Activated B cell treated with CpG ODN at 0.5 μM for 24 hours (primary cell): ENCODE results near the gene PCDH9. TPM values are rescaled to one million over a fixed set of nuclear protein-coding genes. Genes with fewer than 3 reads are reported as not detected.

ENCODE experiments used
- ATAC-seq: fragments of 200-7000 bp; cut with Tn5 transposase; one replicate; pipeline ENCODE4 v1.10.0; 2021; ENCODE audit warnings: low read depth, mild to moderate bottlenecking, moderate library complexity
- CTCF ChIA-PET: fragments of 350-600 bp; sonication (Branson Sonifier 250); formaldehyde crosslinking; loops from one replicate; lab custom pipeline; 2021; ENCODE audit warnings: antibody characterized with exemption; lab: Charles Lee
- POLR2A ChIA-PET: fragments of 350-600 bp; sonication (Branson Sonifier 250); formaldehyde crosslinking; loops from one replicate; lab custom pipeline; 2021; ENCODE audit warnings: antibody characterized with exemption; lab: Charles Lee
- DNase-seq: peaks from one replicate; pipeline ENCODE4 v3.0.0; 2022
- H3K27ac Mint-ChIP-seq: one replicate; pipeline ENCODE4 v1.8.0; 2020; ENCODE audit warnings: mixed read lengths
- H3K27me3 Mint-ChIP-seq: one replicate; pipeline ENCODE4 v1.8.0; 2021; ENCODE audit warnings: mixed read lengths
- H3K36me3 Mint-ChIP-seq: one replicate; pipeline ENCODE4 v1.8.0; 2021; ENCODE audit warnings: low read depth, mixed read lengths
- H3K4me1 Mint-ChIP-seq: one replicate; pipeline ENCODE4 v1.8.0; 2021; ENCODE audit warnings: mixed read lengths
- H3K4me3 Mint-ChIP-seq: one replicate; pipeline ENCODE4 v1.8.0; 2020; ENCODE audit warnings: mild to moderate bottlenecking, mixed read lengths
- H3K9me3 Mint-ChIP-seq: one replicate; pipeline ENCODE4 v1.8.0; 2020; ENCODE audit warnings: mixed read lengths
- intact Hi-C: fragments of 100-400 bp; cut with micrococcal nuclease; formaldehyde crosslinking; loops from one replicate; pipeline ENCODE4 v1.15.1; 2024
- total RNA-seq: library from RNA; stranded (reverse); gene quantifications from 2 replicates; pipeline ENCODE4 v1.2.3, GENCODE V29; 2022
- TF ChIP-seq, protein P1 (sequence below): fragments of 200-600 bp; IDR thresholded peaks from one replicate; pipeline ENCODE4 v1.8.0; 2022; ENCODE audit warnings: antibody characterized with exemption, mild to moderate bottlenecking

The PCDH9 gene
- total RNA-seq, 1 donor from 2014 or later, result 6.4 TPM

DNA sequence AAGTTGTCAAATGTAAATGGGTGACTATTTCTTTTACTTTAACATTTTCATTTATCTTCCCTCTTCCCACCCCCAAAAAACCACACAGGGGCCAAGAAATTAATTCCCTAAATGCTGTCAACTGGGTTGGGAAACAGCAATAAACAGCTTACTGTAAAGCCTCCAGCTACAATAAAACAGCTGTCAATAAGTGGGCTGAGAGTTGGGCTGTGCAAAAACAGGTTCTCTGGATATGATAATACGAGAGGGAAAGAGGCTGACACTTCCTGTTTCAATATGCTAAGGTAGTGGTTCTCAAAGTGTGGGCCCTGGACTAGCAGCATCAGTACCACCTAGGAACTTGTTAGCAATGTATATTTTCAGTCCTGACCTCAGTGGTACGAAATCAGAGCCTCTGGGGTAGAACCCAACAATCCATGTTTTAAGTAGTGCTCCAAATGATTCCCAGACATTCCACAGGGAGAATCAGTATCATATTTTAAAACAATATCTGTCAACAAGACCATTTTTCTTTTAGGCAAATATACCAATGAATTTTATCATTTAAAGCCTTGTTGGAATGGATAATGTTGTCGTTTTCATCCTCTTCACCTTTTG is 8.4 kb downstream of the PCDH9 start:
- H3K9me3 Mint-ChIP-seq, result no peaks in the 10 kb centered on the region
- ATAC-seq, result peak; percentile 72
- H3K36me3 Mint-ChIP-seq, result no peaks in the 10 kb centered on the region
- H3K27ac Mint-ChIP-seq, result peak overlapping the region; percentile 70
- no peak for DNase-seq
- H3K4me1 Mint-ChIP-seq, result peaks cover 42% of the 10 kb centered on the region
- CTCF ChIA-PET, result interaction anchor here (3.9 kb wide), 1 partner anchor 533 kb away, joined by 26 read pairs; no protein-coding TSS in a partner anchor
- POLR2A ChIA-PET, result interaction anchor here (0.7 kb wide), 1 partner anchor 16 kb away, joined by 5 read pairs; no protein-coding TSS in a partner anchor
- H3K27me3 Mint-ChIP-seq, result no peaks in the 10 kb centered on the region
- H3K4me3 Mint-ChIP-seq, result peak overlapping the region; percentile 60
- TF ChIP-seq, protein P1, sequence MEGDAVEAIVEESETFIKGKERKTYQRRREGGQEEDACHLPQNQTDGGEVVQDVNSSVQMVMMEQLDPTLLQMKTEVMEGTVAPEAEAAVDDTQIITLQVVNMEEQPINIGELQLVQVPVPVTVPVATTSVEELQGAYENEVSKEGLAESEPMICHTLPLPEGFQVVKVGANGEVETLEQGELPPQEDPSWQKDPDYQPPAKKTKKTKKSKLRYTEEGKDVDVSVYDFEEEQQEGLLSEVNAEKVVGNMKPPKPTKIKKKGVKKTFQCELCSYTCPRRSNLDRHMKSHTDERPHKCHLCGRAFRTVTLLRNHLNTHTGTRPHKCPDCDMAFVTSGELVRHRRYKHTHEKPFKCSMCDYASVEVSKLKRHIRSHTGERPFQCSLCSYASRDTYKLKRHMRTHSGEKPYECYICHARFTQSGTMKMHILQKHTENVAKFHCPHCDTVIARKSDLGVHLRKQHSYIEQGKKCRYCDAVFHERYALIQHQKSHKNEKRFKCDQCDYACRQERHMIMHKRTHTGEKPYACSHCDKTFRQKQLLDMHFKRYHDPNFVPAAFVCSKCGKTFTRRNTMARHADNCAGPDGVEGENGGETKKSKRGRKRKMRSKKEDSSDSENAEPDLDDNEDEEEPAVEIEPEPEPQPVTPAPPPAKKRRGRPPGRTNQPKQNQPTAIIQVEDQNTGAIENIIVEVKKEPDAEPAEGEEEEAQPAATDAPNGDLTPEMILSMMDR, result no peak
- intact Hi-C loops, result loop anchor here (1.0 to 5.0 kb wide), 4 partner anchors 9 to 1294 kb away; partner anchors contain the start of gene PCDH9

- H3K27ac Mint-ChIP-seq, result no peak overlapping the region
- CTCF ChIA-PET, result no interaction called here
- H3K36me3 Mint-ChIP-seq, result no peaks in the 10 kb centered on the region
- TF ChIP-seq, protein P1, result no peak
- intact Hi-C loops, result no loop called here
- H3K27me3 Mint-ChIP-seq, result no peaks in the 10 kb centered on the region
- H3K4me3 Mint-ChIP-seq, result no peak overlapping the region
- no peaks in the 10 kb centered on the region for H3K9me3 Mint-ChIP-seq
- DNase-seq (no peak), ATAC-seq (no peak)
- POLR2A ChIA-PET, result no interaction called here
- peaks cover 26% of the 10 kb centered on the region for H3K4me1 Mint-ChIP-seq
These were observed 11.0 kb downstream of the PCDH9 start for GRCh38 chr13:67219113-67219512.

DNA sequence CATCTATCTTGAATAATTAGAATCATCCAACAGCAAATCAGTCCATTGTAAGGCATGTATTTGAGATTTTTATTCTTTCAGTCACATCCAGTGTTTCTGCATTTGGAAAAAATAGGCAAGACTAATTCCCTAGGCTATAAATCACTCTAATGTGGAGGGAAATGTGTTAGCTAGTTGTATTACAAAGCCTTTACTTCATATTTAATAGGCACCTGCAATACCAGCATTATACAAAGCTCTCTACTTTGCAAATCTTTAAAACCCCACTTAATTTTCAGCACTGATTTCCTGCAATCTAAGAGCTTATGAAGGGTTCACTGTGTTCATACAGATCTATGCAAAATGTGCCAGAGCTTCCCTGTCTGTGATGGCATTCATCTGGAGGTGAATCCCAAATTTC is 12.3 kb downstream of the PCDH9 start:
- TF ChIP-seq, protein P1, result no peak
- H3K36me3 Mint-ChIP-seq, result no peaks in the 10 kb centered on the region
- POLR2A ChIA-PET, result no interaction called here
- no peaks in the 10 kb centered on the region for H3K27me3 Mint-ChIP-seq
- DNase-seq, result no peak
- H3K4me1 Mint-ChIP-seq, result peaks cover 18% of the 10 kb centered on the region
- ATAC-seq, result no peak
- intact Hi-C loops, result no loop called here
- H3K27ac Mint-ChIP-seq, result no peak overlapping the region
- no peak overlapping the region for H3K4me3 Mint-ChIP-seq
- CTCF ChIA-PET, result interaction anchor here (1.0 kb wide), 1 partner anchor 528 kb away, joined by 3 read pairs; no protein-coding TSS in a partner anchor
- no peaks in the 10 kb centered on the region for H3K9me3 Mint-ChIP-seq

DNA sequence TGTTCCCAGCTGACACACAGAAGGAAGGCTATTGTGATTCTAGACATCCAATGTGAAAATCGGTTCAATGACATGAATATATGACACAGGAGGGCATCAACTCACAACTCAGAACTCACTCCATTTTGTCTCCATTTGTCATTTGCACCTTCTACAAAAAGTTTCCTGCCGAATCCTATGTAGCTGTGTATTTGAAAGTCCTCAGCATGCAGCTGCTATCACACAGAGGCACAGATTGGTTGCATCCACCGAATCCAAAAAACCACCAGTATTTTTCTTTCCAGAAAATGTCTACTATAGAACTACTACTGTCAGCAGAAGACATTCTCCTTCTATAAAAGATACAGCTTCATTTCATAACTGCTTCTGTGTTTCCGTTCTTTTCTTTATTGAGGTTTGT is 13.3 kb downstream of the PCDH9 start:
- POLR2A ChIA-PET, result no interaction called here

DNA sequence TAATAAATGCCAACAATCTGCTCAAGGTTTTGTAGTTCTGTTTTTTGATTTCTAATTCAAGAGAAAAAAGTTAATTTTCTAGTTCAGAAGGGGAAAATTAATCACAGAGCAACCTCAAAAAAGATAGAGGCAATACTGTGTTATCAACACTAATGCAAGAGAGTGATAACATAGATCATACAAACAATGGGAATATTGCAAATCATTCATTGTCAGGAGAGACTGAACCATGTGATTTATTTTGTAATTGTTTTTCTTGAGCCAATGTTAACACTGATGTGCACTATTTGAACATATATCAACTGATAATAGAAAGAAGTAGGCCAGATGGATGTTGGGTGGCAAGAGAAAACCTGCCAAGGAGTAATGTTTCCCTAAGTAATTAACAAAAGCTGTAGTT is 19.9 kb downstream of the PCDH9 start:
- intact Hi-C loops, result no loop called here
- CTCF ChIA-PET, result no interaction called here
- POLR2A ChIA-PET, result no interaction called here
- H3K4me3 Mint-ChIP-seq, result no peak overlapping the region
- H3K36me3 Mint-ChIP-seq, result peaks cover 2% of the 10 kb centered on the region
- TF ChIP-seq, protein P1, result no peak
- H3K9me3 Mint-ChIP-seq, result no peaks in the 10 kb centered on the region
- H3K27me3 Mint-ChIP-seq, result no peaks in the 10 kb centered on the region
- DNase-seq, result no peak
- ATAC-seq, result no peak
- H3K4me1 Mint-ChIP-seq, result peaks cover 4% of the 10 kb centered on the region
- H3K27ac Mint-ChIP-seq, result no peak overlapping the region

More for the DNA sequence above, 13.3 kb downstream of the PCDH9 start:
- TF ChIP-seq, protein P1, result no peak
- DNase-seq (no peak), ATAC-seq (no peak)
- H3K27ac Mint-ChIP-seq, result no peak overlapping the region
- H3K4me3 Mint-ChIP-seq, result no peak overlapping the region
- peaks cover 16% of the 10 kb centered on the region for H3K4me1 Mint-ChIP-seq
- peaks cover 2% of the 10 kb centered on the region for H3K36me3 Mint-ChIP-seq
- no peaks in the 10 kb centered on the region for H3K9me3 Mint-ChIP-seq
- no peaks in the 10 kb centered on the region for H3K27me3 Mint-ChIP-seq
- CTCF ChIA-PET, result no interaction called here
- intact Hi-C loops, result no loop called here
